Stimulated activated CD4-positive, alpha-beta T cell treated with anti-CD3 and anti-CD28 coated beads, Interleukin-15, amount 100 ng/mL, for 24 hours (primary cell): Measurements from ENCODE around the gene PTPN14.
"Not testable (repeated sequence)": the region's sequence is repeated elsewhere in the genome, so short reads cannot be mapped to it uniquely, and the experiment has no call there.

ENCODE experiments used
- DNase-seq: peaks from one replicate; pipeline ENCODE4 v3.0.0-alpha.2; 2020

Gene PTPN14

DNA sequence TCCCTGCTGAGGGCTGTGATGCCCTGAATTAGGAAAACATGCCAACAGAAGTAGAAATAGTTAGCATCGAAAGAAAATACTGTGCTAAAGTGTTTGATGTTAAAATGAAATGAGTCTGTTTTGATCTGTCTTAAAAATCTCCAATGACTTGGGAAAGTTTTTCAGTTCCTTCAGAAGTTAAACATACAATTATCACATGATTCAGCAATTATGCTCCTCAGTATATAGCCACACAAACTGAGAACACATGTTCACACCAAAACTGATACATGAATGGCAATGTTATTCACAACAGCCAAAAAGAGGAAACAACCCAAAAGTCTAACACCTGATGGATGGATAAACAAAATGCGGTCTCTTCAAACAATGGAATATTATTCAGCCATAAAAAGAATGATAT, 130.6 kb downstream of the PTPN14 start:
- no peak for DNase-seq

DNA sequence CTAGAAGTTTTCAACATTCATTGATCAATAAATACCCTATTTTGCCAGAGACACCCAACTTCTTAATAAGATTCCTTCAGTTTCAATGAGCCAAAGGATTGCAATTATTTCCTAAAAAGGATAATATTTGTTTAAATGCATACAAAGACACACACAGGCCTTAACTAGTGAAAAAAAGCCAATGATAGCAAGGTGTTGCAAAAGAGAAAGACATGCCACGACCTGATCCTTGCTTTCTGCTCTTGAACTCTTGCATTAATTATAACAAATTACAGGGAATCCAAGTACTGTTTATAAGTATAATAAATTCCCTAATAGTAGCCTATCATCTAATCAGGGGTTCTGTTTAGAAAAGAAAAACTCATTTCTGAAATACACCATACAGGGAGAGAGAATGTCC, 131.1 kb downstream of the PTPN14 start:
- DNase-seq = no peak

DNA sequence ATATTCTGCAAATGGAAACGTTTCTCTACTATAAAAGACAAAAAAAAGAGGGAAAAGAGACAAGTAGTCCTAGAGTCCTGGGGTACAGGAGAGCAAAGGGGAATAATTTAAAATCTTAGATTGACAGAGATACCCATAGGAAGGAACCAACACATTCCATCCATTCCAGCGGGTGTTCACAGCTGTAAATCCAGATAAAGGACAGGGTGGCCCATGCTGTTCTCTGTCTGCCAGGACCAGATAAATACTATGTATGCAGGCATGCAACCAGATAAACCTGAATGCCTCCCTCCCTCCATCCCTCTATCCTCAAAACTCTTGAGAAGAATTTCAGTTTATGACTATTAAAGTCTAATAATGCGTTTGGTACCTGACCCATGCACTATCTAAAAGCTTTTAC, 131.8 kb downstream of the PTPN14 start:
- no peak for DNase-seq

DNA sequence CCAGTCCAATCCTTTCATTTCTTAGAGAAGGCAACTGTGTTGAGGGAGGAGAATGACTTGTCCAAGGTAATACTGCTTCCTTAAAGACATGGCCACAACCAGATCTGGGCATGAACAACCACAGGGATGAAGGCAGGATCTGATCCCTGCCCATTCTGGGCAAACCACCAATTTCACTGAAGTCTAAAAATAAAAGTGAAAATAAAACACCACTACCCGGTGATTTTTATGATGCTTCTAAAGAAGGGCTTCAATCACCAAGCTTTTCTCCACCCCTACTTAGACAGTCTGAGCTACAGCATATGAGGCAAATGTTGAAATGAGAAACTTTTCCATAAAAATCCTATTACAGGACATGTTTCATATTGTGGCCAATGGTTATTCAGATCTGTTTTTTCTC, 133.0 kb downstream of the PTPN14 start:
- DNase-seq = no peak

DNA sequence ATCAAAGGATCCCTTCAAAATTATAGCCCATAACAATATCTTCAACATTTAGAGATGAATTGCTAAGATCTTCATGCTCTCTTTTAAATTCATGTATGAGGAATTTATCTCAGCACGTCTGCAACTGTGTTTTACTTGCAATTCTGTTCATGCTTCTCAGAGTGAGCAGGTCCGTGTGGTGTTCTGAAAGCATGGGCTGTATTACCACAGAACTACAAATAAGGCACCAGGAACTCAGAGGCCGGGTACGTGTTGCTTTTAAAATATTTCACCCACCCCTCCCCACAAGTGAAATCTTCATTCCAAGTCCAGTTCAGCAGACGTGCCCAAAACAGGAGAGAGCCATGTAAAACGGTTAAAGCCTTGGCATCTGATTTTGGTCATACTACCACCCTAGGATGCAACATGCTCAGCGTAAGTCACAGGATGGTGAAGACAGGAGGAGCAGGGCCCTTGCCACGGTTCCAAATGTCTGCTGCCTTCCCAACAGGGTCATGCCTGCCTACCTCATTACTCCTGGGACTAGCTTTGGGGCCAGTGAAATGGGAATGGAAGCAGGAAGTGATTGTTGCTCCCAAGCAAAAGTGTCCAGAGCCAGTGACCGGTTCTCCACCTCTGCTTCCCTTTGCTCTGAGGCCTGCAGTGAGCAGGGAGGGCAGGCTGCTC, 133.7 kb downstream of the PTPN14 start:
- no peak for DNase-seq

DNA sequence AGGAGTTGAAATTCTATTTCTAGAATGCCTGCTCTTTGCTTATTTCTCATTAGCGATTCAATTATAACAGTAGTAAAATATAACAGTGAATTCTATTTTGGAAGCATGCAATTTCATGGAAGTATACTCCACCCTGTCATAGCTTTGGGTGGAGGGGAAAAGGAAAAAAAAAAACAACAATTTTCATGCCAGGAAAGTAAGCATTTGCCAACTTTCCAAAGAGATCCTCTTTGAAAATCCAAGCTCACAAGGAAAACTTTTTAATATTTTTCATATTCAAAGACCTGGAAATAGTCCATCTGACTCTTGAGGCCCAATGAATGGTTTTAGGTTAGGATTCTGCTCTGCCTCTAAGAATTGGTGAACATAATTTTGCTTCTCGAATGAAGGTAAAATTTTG, 134.5 kb downstream of the PTPN14 start:
- DNase-seq = no peak

DNA sequence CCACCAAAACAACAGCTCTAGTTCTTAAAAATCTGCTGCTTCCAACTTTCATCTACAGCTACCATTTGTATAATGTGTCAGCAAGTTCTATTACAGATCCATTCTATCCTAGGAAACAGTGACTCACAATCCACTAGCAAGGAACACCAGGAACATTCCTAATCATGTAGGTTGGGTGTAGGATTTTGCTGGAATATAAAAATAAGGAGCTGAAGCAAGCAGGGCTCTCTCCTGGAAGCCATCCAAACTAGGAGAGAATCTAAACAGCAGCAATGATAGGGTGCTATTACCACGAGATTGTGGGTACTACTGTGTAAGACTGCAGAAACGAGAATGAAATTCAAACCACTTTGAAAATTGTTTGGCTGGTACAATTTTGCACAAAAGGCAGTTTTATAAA, 135.0 kb downstream of the PTPN14 start:
- no peak for DNase-seq

DNA sequence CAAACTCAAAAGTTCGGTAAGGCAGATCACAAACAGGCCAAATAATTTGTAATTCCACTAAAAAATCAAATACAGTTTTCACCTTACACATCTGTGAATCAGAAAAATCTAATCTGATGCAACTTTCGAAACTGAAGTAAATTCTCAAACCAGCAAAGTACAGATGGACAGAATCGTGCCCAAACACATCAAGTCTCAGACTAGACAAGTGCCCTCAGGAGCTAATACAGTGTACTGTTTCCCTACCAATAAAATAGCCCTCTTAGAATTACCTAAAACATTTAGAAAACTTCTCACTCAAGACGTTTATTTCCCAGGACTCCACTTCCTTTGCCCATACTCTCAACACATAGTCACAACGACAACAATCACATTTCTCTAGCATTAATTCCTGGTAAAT, 136.3 kb downstream of the PTPN14 start:
- no peak for DNase-seq

DNA sequence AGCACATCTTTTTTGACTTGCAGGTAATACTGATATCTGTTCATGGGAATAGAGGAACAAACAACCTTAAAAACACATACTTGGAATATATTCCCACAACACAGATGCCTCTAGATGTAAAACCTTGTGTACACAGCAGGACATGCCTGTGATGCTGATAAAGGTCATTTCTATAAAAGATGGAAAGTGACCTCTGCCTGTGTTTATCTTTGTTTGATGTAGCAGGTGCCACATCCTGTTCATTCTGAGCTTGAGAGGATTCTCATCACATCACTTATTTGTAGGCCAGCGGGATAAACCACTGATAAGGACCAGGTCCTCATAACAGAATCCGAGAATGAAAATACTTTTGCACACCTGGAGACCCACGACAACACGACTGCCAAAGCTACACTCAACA, 136.7 kb downstream of the PTPN14 start:
- no peak for DNase-seq

DNA sequence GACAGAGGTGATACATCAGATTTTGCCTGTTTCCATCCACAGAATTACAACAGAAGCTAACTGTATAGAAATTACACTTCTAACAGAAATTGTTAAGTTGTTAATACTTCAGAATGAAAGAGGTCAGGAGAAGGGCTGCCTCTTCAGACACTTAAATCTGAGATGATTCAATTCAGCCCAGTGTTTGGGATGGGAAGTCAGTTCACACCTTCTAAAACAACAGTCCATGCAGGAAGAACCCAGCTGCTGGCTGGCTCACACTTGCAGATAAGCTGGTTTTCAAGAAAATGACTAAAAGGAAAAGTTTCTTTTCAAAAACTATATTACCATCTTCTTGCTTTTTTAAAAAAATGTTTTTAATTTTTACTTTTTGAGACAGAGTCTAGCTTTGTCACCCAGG, 138.1 kb downstream of the PTPN14 start:
- DNase-seq = no peak

DNA sequence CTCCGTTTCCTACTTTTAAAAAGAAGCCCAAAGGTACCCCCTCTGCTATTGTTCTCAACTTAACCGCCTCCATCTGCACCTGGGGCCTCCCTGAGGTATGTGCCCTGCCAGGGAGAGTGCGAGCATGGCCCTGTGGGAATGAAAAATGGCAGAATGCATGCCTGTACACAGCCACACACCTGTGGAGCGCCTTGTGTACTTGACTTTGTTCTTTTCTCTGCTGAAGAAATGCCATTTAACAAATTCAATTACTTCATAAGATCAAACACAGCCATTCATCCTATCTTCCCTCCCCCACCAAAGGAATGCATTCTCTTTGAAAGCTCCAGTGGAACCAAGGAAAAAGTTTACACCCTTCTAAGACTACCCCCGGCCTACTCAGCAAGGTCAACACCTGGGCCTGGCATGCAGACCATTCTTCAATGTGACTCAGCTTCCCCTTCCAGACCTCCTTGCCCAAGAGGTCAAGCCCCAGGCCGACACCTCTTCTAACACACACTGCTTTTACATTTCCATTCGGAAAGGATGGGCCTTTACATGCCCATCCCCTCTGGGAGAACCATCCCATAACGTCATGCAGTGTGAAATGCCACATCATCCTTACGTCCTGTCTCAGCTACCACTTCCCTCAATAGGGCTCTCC, 146.7 kb downstream of the PTPN14 start:
- no peak for DNase-seq

DNA sequence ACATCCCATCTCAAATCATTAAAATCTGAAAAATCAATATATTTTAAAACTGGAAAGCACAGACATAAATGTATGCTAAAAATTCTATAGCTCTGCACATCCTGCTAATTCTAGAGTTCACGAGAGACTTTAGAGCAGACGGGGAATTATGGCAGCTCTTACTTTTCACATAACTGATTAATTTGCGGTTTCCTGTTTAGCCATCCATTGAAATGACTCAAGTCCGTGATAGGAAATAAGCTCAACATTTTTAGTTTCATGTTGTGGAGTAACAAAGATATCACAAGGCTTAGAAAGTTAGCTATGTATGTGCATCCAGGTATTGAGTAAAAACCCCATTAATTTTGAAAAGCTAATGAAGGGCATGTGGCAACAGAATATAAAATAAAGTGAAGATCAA, 147.2 kb downstream of the PTPN14 start:
- DNase-seq = no peak

DNA sequence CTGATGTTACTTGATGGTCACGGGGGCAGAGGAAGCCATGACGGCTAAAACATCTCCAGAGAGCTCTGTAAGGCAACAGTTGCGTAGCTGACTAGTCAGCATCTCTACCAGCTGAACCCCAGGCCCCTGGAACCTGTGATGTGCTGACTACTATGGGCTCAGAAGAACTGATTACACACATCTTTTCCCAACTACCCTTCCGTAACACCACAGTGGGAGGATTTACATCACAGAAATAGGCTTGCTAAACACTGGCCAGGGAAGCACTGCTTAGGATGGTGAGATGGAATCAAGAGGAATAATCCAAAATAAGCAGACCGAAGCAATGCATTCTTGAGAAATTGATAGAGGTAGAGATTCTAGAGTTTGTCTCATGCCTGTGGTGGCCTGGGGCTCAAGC, 148.0 kb downstream of the PTPN14 start:
- no peak for DNase-seq

DNA sequence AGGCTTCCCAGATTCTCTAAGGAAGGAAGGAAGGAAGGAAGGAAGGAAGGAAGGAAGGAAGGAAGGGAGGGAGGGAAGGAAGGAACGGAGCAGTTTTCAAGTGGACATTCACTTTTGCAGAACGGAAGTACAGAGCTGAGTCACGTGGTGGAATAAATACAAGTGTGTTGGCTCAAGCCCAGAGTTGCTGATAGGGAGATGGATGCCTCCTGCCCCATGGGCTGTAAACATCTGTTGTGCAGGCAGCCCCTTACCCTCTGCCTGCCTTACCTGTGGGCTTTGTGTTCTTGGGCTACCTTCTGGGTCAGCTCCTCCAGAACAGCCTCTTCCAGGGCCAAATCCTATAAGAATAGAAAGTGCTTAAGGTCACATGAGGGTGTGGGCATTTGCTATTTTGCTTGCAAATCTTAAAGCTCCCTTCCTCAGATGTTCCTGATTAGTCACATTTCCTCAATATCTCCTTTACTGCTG, 148.8 kb downstream of the PTPN14 start:
- DNase-seq = no peak

DNA sequence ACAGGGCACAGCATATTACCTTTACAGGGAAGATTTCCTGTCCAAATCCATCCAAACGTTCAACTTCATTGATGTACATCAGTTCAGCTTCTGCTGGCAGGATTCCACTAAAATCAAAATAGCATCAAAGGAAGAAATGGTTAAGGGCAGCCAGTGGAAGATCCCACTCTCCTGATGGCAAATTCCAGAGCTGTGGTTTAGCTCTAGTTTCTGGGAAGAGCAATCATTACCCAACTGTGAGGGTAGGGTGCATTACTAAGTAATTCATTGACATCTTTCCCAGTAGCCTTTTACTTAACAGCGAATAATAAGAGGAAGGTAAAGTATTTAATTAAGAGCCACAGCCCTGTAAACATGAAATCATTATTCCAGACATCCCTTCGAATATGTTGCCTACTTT, 149.7 kb downstream of the PTPN14 start:
- DNase-seq = no peak

DNA sequence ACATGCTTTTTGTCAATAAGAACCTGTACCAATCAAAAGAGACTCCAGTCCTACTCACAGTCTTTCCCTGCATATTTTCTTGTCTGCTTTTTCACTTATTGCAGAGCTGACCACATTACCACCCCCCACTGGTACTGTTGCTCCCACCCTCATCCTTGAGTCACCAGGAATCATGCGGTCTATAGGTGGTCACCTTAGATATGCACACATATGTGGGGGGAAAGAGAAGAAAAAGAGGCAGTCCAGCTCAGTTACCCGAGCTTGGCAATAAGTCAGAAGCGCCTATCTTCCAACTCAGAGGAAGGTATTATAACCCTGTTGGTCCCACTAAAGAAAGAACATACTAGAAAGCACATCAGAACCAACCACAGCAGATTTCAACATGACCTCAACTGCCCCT, 151.3 kb downstream of the PTPN14 start:
- DNase-seq = no peak

DNA sequence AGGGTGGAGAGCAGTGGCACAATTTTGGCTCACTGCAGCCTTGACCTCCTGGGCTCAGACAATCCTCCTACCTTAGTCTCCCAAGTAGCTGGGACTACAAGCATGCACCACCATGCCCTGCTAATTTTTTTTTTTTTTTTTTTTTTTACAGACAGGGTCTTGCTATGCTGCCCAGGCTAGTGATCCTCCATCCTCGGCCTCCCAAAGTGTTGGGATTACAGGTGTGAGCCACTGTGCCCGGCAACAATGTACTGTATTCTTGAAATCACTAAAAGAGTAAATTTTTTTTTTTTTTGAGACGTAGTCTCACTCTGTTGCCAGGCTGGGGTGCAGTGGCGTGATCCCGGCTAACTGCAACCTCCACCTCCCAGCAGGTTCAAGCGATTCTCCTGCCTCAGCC, 152.9 kb downstream of the PTPN14 start:
- no peak for DNase-seq

DNA sequence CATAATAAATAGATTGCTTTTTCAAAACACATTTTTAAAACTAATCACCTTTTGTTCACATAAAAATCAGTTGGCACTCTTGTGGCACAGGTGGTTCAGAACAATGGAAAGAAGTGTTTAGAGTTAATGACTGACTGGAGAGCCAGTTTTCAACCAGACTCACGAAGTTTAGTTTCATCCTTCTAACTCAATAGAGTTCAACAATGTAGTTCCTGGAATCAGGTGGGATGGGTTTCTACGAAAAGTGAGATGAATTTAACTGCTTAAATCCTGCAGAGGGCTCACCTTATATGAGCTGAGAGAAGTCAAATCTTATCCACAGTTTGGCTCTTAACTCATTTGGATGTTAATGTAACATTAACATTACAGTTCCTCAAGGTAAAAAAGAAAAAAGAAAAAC, 153.9 kb downstream of the PTPN14 start:
- no peak for DNase-seq

DNA sequence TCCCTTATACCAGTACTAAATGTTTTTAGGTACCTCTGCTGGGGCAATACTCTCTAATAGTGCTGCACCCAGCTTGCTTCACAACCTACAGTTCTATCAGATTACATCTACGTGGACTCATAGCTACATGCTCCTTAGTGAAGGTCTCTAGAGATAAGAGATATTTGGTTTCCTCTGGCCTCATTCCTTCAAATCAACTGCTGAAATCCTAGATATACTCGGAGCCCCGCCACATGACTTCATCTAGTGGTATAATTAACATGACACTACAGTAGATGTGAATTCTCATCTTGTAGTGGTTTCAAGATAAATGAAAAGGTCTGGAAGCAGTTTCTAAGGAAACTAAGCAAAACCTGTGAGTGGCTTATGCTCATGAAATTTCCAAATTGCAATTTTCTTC, 155.1 kb downstream of the PTPN14 start:
- DNase-seq = no peak

DNA sequence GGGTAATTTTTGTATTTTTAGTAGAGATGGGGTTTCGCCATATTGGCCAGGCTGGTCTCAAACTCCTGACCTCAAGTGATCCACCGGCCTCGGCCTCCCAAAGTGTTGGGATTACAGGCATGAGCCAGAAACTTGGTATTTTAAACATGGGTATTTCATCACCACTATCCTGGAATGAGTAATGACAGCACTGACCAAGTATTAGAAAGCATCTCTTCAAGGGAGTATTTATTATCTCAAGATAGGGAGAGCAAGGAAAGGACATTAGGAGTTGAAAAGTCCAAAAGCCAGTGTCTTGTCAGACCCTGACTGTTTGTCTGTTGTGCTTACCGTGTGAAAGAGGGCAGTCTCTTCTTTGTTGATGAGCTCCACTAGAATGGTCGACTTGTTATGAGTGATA, 156.8 kb downstream of the PTPN14 start:
- not testable (repeated sequence) for DNase-seq

DNA sequence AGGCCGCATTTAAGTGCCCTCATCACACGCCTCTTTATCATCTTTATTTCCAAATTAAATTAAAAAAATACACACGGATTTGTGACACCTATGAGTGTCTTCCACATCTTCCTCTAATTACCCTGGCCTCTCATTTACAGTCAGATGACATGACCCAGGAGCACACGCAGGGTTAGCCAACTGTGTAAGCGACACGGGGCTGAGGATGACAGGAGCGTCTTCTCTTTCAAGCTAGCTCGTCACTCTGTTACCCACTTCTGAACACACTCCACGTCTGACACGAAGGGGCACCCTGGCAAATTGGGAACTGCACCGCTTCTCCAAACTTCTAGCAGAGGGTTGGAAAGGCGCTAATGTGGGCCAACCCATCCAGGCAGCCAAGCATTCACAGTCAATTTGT, 158.3 kb downstream of the PTPN14 start:
- no peak for DNase-seq

DNA sequence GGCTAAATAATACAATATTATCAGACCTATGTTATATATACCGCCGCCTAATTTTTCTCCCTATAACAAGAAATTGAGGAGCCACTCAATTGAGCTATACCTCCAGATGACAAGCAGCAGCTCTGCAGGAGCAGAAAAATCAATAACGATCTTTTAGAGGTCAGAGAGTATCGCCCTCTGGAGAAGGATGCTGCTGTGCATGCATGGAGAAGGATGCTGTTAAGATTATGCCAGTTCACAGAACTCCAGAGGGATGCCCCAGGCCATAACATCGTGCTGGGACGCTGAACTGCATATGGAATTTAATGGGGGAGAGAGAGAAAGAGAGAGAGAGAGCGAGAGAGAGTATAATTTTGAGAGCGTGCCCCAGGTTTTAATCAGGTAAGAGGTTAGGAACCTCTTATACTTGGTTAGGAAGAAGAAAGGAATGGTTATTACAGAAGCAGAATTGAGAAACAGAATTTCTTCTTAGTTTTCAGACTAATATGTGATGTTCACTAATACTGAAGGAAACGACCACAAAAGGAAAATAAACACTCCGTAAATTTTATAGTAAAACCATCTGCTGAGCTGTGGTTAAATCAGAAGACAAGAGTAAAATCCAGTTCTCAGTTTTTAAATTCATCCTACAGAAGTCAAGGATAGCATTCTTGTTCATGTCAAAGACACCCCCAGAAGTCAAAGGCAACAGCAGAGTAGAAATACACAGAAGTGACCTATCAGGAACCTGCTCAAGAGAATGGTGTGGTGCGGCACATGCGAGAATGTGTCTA, 159.3 kb downstream of the PTPN14 start:
- no peak for DNase-seq

DNA sequence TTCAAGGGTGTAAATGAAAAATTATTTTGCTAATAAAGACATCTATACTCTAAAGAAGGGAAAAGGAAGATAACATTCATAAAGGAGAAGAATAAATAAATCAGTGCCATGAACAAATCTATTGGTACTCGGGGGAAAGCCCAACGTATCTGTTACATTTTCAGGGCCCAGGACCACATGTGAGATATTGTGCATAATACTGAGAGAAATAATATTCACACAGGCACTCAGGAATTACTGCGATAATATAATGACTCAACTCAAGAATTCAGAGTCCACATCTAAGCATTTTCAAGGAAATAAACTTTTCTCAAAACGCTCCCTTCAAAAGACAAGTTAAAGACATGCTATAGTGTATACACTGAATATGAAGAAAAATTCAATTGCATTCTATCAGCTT, 161.7 kb downstream of the PTPN14 start:
- DNase-seq = no peak

DNA sequence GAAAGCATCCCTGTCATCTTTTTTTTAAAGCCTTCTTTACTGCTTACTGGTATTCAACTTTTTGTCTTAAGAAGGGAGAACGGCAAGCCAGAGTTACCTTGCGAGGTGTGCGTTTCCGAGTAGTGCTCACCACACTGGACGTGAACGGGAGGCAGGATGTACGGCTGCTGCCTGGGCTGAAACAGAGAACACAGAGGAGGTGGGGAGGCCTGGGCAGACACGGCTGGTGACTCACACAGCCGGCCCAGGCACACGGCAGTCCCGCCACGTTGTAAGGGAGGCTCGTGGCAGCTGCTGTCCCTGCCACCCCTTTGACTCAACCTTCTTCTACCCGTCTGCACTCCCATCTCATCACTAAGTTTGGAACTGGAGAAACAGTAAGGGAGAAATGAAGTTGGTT, 164.7 kb downstream of the PTPN14 start:
- DNase-seq = no peak
